Naive B cell (primary cell): Measurements from ENCODE around the gene OR2Y1. TPM values are rescaled to one million over a fixed set of nuclear protein-coding genes. Genes with fewer than 3 reads are reported as not detected.
"Not testable (repeated sequence)": the region's sequence is repeated elsewhere in the genome, so short reads cannot be mapped to it uniquely, and the experiment has no call there.

Experiments
- ATAC-seq, 2 donors: fragments of 150-1000 bp; cut with Tn5 transposase; 2 replicates each; pipeline ENCODE4 v1.10.0; 2021; ENCODE audit warnings: low read depth in 2 of 2, mild to moderate bottlenecking in 2 of 2, moderate library complexity in 2 of 2
- DNase-seq: peaks from one replicate; pipeline ENCODE4 v3.0.0; 2022
- H3K27ac Mint-ChIP-seq, 6 donors: one replicate each; pipeline ENCODE4 v1.8.0; 2020 to 2022; ENCODE audit warnings: mild to moderate bottlenecking in 6 of 6, mixed read lengths in 6 of 6, moderate library complexity in 5 of 6, inconsistent platforms in 2 of 6
- H3K27me3 Mint-ChIP-seq, 3 donors: one replicate each; pipeline ENCODE4 v1.8.0; 2021 to 2022; ENCODE audit warnings: mixed read lengths in 3 of 3, mild to moderate bottlenecking in 1 of 3
- H3K36me3 Mint-ChIP-seq, 2 donors: one replicate each; pipeline ENCODE4 v1.8.0; 2020 to 2022; ENCODE audit warnings: mixed read lengths in 2 of 2, inconsistent platforms in 1 of 2, mild to moderate bottlenecking in 1 of 2
- H3K4me1 Mint-ChIP-seq, 3 donors: one replicate each; pipeline ENCODE4 v1.8.0; 2020 to 2022; ENCODE audit warnings: mixed read lengths in 3 of 3, inconsistent platforms in 1 of 3, mild to moderate bottlenecking in 1 of 3, moderate library complexity in 1 of 3
- H3K4me3 Mint-ChIP-seq, 8 donors: one replicate each; pipeline ENCODE4 v1.8.0; 2020 to 2022; ENCODE audit warnings: mild to moderate bottlenecking in 8 of 8, mixed read lengths in 8 of 8, moderate library complexity in 8 of 8, inconsistent platforms in 2 of 8
- H3K9me3 Mint-ChIP-seq, 7 donors: one replicate each; pipeline ENCODE4 v1.8.0; 2020 to 2022; ENCODE audit warnings: mixed read lengths in 7 of 7, mild to moderate bottlenecking in 5 of 7, inconsistent platforms in 2 of 7, moderate library complexity in 1 of 7
- polyA plus RNA-seq, 6 donors: library from polyadenylated mRNA; unstranded; fragments of 300-500 nt; fragmentation: Illumina TruSeq; gene quantifications; one replicate each; pipeline ENCODE4 v1.2.3, GENCODE V29; 2021; ENCODE audit warnings: low read depth in 6 of 6

OR2Y1 gene
- polyA plus RNA-seq, result not detected

- Mint-ChIP-seq H3K36me3 (no peaks in the 10 kb centered on the region), H3K27ac (peak within 1 kb of the TSS in 1 of 6 donors; percentile 15), H3K4me1 (no peaks in the 10 kb centered on the region), H3K4me3 (peak within 1 kb of the TSS in 1 of 8 donors; percentile 69), H3K27me3 (peaks cover 22 to 36% (median 30%) of the 10 kb centered on the region in 3 donors), H3K9me3 (peaks cover 0 to 2% (median 0%) of the 10 kb centered on the region in 7 donors)
- no peak for DNase-seq
- ATAC-seq, result no peak
Observed at GRCh38 chr5:180739958-180740357, at the start of gene OR2Y1. Gene OR2Y1 (minus strand): TSS chr5:180740058. CDS start chr5:180740058, 0 bp downstream.

- Mint-ChIP-seq H3K27ac (peak overlapping the region in 1 of 6 donors; percentile 72), H3K4me1 (peaks cover 41 to 62% (median 41%) of the 10 kb centered on the region in 3 donors)
- not testable (repeated sequence) for H3K27me3 Mint-ChIP-seq, H3K4me3 Mint-ChIP-seq, H3K36me3 Mint-ChIP-seq, H3K9me3 Mint-ChIP-seq, DNase-seq, ATAC-seq
Observed at GRCh38 chr5:180788651-180789410, 49.0 kb upstream of the OR2Y1 start.

- H3K27ac Mint-ChIP-seq, result peak overlapping the region in 2 of 6 donors; percentile 19 to 67
- H3K9me3 Mint-ChIP-seq, result no peaks in the 10 kb centered on the region
- H3K27me3 Mint-ChIP-seq, result no peaks in the 10 kb centered on the region
- ATAC-seq (no peak), DNase-seq (no peak)
- H3K36me3 Mint-ChIP-seq, result no peaks in the 10 kb centered on the region
- H3K4me3 Mint-ChIP-seq, result no peak overlapping the region
- peaks cover 31 to 53% (median 32%) of the 10 kb centered on the region in 3 donors for H3K4me1 Mint-ChIP-seq
Observed at GRCh38 chr5:180787711-180788431, 48.0 kb upstream of the OR2Y1 start.

GRCh38 chr5:180786531-180787398, 46.9 kb upstream of the OR2Y1 start:
- H3K4me1 Mint-ChIP-seq, result peaks cover 30 to 50% (median 31%) of the 10 kb centered on the region in 3 donors
- H3K27ac Mint-ChIP-seq, result peak overlapping the region; percentile 14 to 91 (median 74)
- no peaks in the 10 kb centered on the region for H3K36me3 Mint-ChIP-seq
- H3K4me3 Mint-ChIP-seq, result no peak overlapping the region
- no peak for ATAC-seq
- no peaks in the 10 kb centered on the region for H3K27me3 Mint-ChIP-seq
- no peak for DNase-seq
- H3K9me3 Mint-ChIP-seq, result no peaks in the 10 kb centered on the region

GRCh38 chr5:180785794-180786221, 46.0 kb upstream of the OR2Y1 start:
- Mint-ChIP-seq H3K4me3 (no peak overlapping the region), H3K36me3 (no peaks in the 10 kb centered on the region), H3K4me1 (peaks cover 25 to 42% (median 31%) of the 10 kb centered on the region in 3 donors)

GRCh38 chr5:180785121-180785781, 45.4 kb upstream of the OR2Y1 start:
- peaks cover 22 to 37% (median 30%) of the 10 kb centered on the region in 3 donors for H3K4me1 Mint-ChIP-seq
- no peaks in the 10 kb centered on the region for H3K36me3 Mint-ChIP-seq
- DNase-seq (no peak), ATAC-seq (no peak)
- H3K27ac Mint-ChIP-seq, result peak overlapping the region in 3 of 6 donors; percentile 24 to 79 (median 67)
- no peak overlapping the region for H3K4me3 Mint-ChIP-seq
- H3K27me3 Mint-ChIP-seq, result no peaks in the 10 kb centered on the region
- H3K9me3 Mint-ChIP-seq, result no peaks in the 10 kb centered on the region

More at GRCh38 chr5:180785794-180786221, 46.0 kb upstream of the OR2Y1 start:
- no peak for ATAC-seq
- no peak for DNase-seq
- H3K9me3 Mint-ChIP-seq, result no peaks in the 10 kb centered on the region
- peak overlapping the region in 3 of 6 donors; percentile 14 to 79 (median 67) for H3K27ac Mint-ChIP-seq
- H3K27me3 Mint-ChIP-seq, result no peaks in the 10 kb centered on the region

- Mint-ChIP-seq H3K36me3 (no peaks in the 10 kb centered on the region), H3K9me3 (no peaks in the 10 kb centered on the region), H3K27ac (peak overlapping the region in 2 of 6 donors; percentile 53 to 79), H3K4me3 (no peak overlapping the region), H3K4me1 (peaks cover 20 to 33% (median 23%) of the 10 kb centered on the region in 3 donors), H3K27me3 (no peaks in the 10 kb centered on the region)
- DNase-seq (peak; percentile 63), ATAC-seq (peak; percentile 78 to 93)
Observed at GRCh38 chr5:180784497-180785097, 44.7 kb upstream of the OR2Y1 start.

- no peaks in the 10 kb centered on the region for H3K27me3 Mint-ChIP-seq
- no peaks in the 10 kb centered on the region for H3K36me3 Mint-ChIP-seq
- ATAC-seq (no peak), DNase-seq (no peak)
- H3K9me3 Mint-ChIP-seq, result no peaks in the 10 kb centered on the region
- no peak overlapping the region for H3K4me3 Mint-ChIP-seq
- H3K4me1 Mint-ChIP-seq, result peaks cover 20 to 33% (median 22%) of the 10 kb centered on the region in 3 donors
- H3K27ac Mint-ChIP-seq, result peak overlapping the region in 1 of 6 donors; percentile 80
Observed at GRCh38 chr5:180783340-180784052, 43.6 kb upstream of the OR2Y1 start.

- DNase-seq (no peak), ATAC-seq (no peak)
- no peaks in the 10 kb centered on the region for H3K9me3 Mint-ChIP-seq
- H3K27me3 Mint-ChIP-seq, result no peaks in the 10 kb centered on the region
- no peak overlapping the region for H3K27ac Mint-ChIP-seq
- peaks cover 17 to 30% (median 22%) of the 10 kb centered on the region in 3 donors for H3K4me1 Mint-ChIP-seq
- H3K4me3 Mint-ChIP-seq, result no peak overlapping the region
- H3K36me3 Mint-ChIP-seq, result no peaks in the 10 kb centered on the region
Observed at GRCh38 chr5:180782748-180783147, 42.9 kb upstream of the OR2Y1 start.

GRCh38 chr5:180781900-180782326, 42.1 kb upstream of the OR2Y1 start:
- peaks cover 12 to 22% (median 19%) of the 10 kb centered on the region in 3 donors for H3K4me1 Mint-ChIP-seq
- H3K27ac Mint-ChIP-seq, result peak overlapping the region in 3 of 6 donors; percentile 20 to 72 (median 59)
- not testable (repeated sequence) for H3K27me3 Mint-ChIP-seq, DNase-seq, H3K36me3 Mint-ChIP-seq, ATAC-seq, H3K4me3 Mint-ChIP-seq, H3K9me3 Mint-ChIP-seq

GRCh38 chr5:180779985-180780610, 40.2 kb upstream of the OR2Y1 start:
- no peak for DNase-seq
- no peak for ATAC-seq
- H3K27ac Mint-ChIP-seq, result peak overlapping the region in 1 of 6 donors; percentile 64
- no peaks in the 10 kb centered on the region for H3K36me3 Mint-ChIP-seq
- no peak overlapping the region for H3K4me3 Mint-ChIP-seq
- H3K4me1 Mint-ChIP-seq, result peaks cover 3 to 5% (median 4%) of the 10 kb centered on the region in 3 donors
- no peaks in the 10 kb centered on the region for H3K9me3 Mint-ChIP-seq
- peaks cover 0 to 9% (median 1%) of the 10 kb centered on the region in 3 donors for H3K27me3 Mint-ChIP-seq
